Transverse colon (tissue), 4 donors: Measurements from ENCODE around the gene MYDGF.

Source experiments
- CTCF ChIP-seq, 5 experiments: fragments of 200-600 bp in 3 of 5; fragments of 450-650 bp in 2 of 5; sonication (generic) in 3 of 5; IDR thresholded peaks; 1 replicate in 2 of 5; 2 replicates in 3 of 5; pipeline ENCODE4 v1.5.1; 2016 to 2017; ENCODE audit warnings: antibody characterized with exemption in 5 of 5, inconsistent platforms in 3 of 5, mild to moderate bottlenecking in 2 of 5, moderate library complexity in 1 of 5
- POLR2A ChIP-seq: fragments of 450-650 bp; IDR thresholded peaks from one replicate; pipeline ENCODE4 v1.6.1; 2016; ENCODE audit warnings: antibody characterized with exemption, mild to moderate bottlenecking, moderate library complexity
- POLR2AphosphoS5 ChIP-seq, 3 donors: sonication (generic); formaldehyde crosslinking; IDR thresholded peaks; one replicate each; pipeline ENCODE4 v1.6.1; 2016; ENCODE audit warnings: antibody characterized with exemption in 3 of 3

GRCh38 chr19:4692251-4693077 lies 22.3 kb upstream of the MYDGF start:
- TF ChIP-seq POLR2A, result no peak
- TF ChIP-seq POLR2AphosphoS5 (IDR thresholded peaks at IDR 0.05), result no peak
- no peak for TF ChIP-seq CTCF (IDR thresholded peaks at IDR 0.05)
